Parathyroid adenoma (tissue), 2 donors: ENCODE results near the gene PTX4.

Source experiments
- H2AFZ ChIP-seq: fragments of 300-600 bp; sonication (generic); one replicate; pipeline ENCODE4 v1.7.0; 2017; ENCODE audit warnings: antibody characterized with exemption, mild to moderate bottlenecking
- H3K27ac ChIP-seq: fragments of 300-600 bp; sonication (generic); one replicate; pipeline ENCODE4 v1.7.0; 2017
- H3K27me3 ChIP-seq: fragments of 300-600 bp; sonication (generic); one replicate; pipeline ENCODE4 v1.7.0; 2017; ENCODE audit warnings: low read length; ENCODE audit not compliant: control insufficient read depth, insufficient read depth
- H3K36me3 ChIP-seq: fragments of 300-600 bp; sonication (generic); one replicate; pipeline ENCODE4 v1.7.0; 2017; ENCODE audit warnings: low read length; ENCODE audit not compliant: control insufficient read depth, insufficient read depth
- H3K4me1 ChIP-seq: fragments of 300-600 bp; sonication (generic); one replicate; pipeline ENCODE4 v1.7.0; 2017; ENCODE audit warnings: control low read depth
- H3K4me2 ChIP-seq: fragments of 300-600 bp; sonication (generic); one replicate; pipeline ENCODE4 v1.7.0; 2017; ENCODE audit warnings: low read length
- H3K4me3 ChIP-seq: fragments of 300-600 bp; sonication (generic); one replicate; pipeline ENCODE4 v1.7.0; 2017; ENCODE audit warnings: low read depth, low read length
- H3K79me2 ChIP-seq: fragments of 300-600 bp; sonication (generic); one replicate; pipeline ENCODE4 v1.7.0; 2017; ENCODE audit warnings: control low read depth
- H3K9ac ChIP-seq: fragments of 300-600 bp; sonication (generic); one replicate; pipeline ENCODE4 v1.7.0; 2017; ENCODE audit warnings: mild to moderate bottlenecking
- H3K9me3 ChIP-seq: fragments of 300-600 bp; sonication (generic); one replicate; pipeline ENCODE4 v1.7.0; 2017; ENCODE audit warnings: low read length; ENCODE audit not compliant: control insufficient read depth
- CTCF ChIP-seq: fragments of 300-600 bp; sonication (generic); IDR thresholded peaks from one replicate; pipeline ENCODE4 v1.7.0; 2017; ENCODE audit warnings: antibody characterized with exemption, mild to moderate bottlenecking
- donor health status: primary hyperparathyroidism.

Gene PTX4

DNA sequence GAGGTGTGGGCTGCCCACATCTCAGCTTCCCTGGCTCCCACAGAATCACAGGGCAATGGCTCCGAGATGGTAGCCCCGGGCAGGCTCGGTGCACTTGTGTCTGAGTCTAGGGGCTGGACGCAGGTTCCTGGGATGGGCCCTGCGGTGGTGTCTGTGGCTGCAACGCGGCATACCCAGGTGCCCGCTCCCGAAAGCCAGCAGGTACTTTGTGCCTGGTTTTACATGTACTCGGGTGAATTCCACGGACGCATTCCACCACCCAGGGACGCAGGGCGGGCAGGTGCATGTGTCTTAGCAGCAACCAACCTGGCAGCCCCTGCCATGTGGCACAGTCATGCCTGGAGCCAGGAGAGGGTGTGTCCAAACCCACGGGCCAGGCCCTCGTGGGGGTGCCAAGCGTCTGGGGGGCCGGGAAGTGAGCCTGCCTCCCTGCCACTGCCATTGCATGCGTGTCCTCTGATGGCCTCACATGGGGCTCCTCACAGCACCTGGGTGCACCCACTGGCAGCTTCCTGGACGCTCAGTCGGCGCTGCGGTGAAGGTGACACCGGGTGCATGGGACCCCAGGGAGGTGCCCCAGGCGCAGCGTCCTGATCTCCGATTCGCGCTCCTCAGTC, 40.3 kb upstream of the PTX4 start:
- no peak overlapping the region for H3K4me3 ChIP-seq
- no peaks in the 10 kb centered on the region for H3K79me2 ChIP-seq
- no peaks in the 10 kb centered on the region for H3K9me3 ChIP-seq
- no peaks in the 10 kb centered on the region for H3K4me1 ChIP-seq
- no peak overlapping the region for H3K4me2 ChIP-seq
- TF ChIP-seq CTCF: no peak
- no peaks in the 10 kb centered on the region for H3K36me3 ChIP-seq
- no peak overlapping the region for H3K27ac ChIP-seq
- no peak overlapping the region for H3K9ac ChIP-seq
- H2AFZ ChIP-seq: no peak overlapping the region
- no peaks in the 10 kb centered on the region for H3K27me3 ChIP-seq

DNA sequence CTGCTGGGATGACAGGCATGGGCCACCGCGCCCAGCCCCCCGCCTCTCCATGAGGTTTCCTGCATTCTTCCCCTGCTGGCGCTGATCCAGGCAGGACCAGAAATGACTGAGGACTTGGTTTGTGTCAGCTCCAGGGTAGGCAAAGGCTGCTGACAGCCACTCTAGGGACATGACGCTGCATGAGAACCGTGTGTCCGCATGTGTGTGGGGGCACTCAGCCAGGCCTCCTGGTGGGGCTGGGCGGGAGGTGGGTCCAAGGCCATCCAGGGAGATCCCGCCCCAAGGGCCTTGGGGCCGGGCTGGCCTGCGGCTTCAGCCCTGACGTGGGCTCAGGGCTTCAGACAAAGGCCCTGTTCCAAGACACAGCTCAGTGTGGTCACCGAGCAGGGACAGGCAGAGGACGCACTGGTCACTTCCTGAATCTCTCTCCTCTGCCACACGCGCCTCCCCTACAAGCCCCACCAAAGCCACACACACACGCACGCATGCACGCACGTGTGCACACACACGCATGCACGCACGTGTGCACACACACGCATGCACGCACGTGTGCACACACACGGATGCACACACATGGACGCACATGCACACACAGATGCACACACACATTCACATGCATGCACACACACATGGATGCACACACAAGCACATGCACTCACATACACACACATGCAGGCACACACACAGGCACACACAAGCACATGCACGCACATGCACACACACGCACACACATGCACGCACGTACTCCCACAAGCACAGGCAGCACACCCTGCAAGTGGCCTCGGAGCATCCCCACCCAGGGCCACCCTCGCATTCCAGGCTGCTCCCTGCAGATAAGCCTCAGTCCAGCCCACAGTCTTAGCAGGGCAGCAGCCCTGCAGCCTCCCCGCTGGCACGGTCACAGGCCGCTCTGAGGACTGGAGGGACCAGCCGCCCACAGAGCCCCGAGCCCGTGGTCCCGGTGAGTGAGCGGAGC, 39.4 kb upstream of the PTX4 start:
- no peak overlapping the region for H3K27ac ChIP-seq

DNA sequence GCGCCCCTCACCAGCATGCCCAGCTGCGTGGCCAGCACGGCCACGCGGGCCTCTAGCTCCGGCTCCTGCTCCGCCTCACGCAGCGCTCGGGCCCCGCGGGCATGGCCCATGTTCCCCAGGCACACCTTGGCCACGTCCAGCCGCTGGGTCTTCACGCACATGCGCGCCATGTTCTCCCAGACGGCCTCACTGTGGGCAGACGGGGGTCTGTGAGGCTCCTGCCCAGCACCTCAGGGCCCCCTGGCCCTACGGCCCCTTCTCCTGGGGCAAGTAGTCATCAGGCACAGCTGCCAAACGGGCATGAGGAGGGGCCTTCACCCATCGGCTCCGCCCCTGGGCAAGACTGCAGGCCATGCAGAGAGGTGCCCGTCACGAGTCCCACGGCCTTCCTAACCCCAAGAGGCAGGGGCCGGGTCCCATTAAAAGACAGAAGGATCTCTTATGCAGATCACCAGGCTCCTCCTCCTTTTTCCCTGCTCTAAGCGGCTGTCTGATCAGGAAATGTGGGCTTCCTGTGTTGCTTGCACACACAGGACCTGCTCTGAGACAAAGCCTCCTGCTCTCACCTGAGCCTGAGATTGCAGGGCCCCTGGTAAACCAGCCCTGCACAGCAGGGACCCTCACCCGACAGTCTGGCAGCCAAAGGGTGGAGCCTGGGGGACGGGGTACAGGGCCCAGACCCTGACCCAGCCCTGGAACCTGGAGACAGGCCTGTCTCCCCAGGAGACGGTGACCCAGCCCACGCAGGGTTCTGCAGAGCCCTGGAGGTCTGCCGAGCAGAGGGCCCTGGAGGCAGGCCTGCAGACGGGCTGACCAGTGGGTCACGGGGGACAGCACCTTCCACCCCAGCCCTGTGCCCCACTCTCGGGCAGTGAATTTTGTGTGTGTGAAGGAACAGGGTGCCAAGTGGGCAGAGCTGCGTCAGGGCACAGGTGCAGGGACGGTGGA, 38.1 kb upstream of the PTX4 start:
- no peak overlapping the region for H3K4me2 ChIP-seq
- no peaks in the 10 kb centered on the region for H3K4me1 ChIP-seq
- H3K36me3 ChIP-seq: no peaks in the 10 kb centered on the region
- H3K79me2 ChIP-seq: no peaks in the 10 kb centered on the region
- H2AFZ ChIP-seq: no peak overlapping the region
- no peaks in the 10 kb centered on the region for H3K27me3 ChIP-seq
- no peak for TF ChIP-seq CTCF
- H3K9ac ChIP-seq: no peak overlapping the region
- H3K9me3 ChIP-seq: no peaks in the 10 kb centered on the region
- H3K27ac ChIP-seq: no peak overlapping the region
- H3K4me3 ChIP-seq: no peak overlapping the region

More for the DNA sequence above, 39.4 kb upstream of the PTX4 start:
- Histone ChIP-seq H2AFZ (no peak overlapping the region), H3K79me2 (no peaks in the 10 kb centered on the region), H3K9me3 (no peaks in the 10 kb centered on the region), H3K36me3 (no peaks in the 10 kb centered on the region), H3K27me3 (no peaks in the 10 kb centered on the region), H3K9ac (no peak overlapping the region), H3K4me2 (no peak overlapping the region), H3K4me3 (no peak overlapping the region), H3K4me1 (no peaks in the 10 kb centered on the region)
- TF ChIP-seq CTCF: no peak

DNA sequence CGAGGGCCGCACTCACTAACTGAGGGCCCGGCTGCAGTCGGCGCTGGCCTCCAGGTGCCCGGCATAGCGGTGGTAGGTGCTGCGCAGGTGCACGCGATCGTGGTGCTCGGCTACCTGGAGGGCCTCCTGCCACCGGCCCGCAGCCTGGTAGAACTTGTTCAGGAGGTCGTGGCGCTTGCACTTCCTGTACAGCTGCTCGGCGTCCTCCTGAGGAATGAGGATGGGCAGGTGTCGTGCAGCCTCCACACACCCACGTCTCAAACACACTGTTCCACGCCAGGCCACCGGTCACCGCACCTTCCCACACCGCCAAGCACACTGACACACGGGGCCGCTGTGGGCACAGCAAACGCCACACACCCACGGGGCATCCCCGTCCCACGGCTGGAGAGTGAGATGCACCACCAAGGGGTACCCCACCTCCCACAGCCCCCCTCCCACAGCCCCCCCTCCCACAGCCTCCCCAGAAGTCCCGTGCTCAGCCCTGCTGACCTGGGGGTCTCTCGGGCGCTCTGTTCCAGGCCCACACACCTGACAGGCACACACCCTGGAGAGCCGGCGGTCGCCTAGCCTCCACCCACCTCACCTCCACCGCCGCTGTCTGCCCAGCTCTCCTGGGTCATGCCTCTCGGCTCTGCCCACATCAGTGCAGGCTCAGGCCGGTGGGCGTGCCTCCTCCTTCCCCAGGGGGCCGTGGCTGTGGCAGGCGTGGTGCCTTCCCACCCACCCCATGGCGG, 37.3 kb upstream of the PTX4 start:
- Histone ChIP-seq H3K27me3 (no peaks in the 10 kb centered on the region), H3K36me3 (no peaks in the 10 kb centered on the region), H3K9ac (no peak overlapping the region), H3K79me2 (no peaks in the 10 kb centered on the region), H3K27ac (no peak overlapping the region), H3K4me2 (no peak overlapping the region), H3K9me3 (no peaks in the 10 kb centered on the region), H3K4me3 (no peak overlapping the region), H3K4me1 (no peaks in the 10 kb centered on the region), H2AFZ (no peak overlapping the region)
- TF ChIP-seq CTCF: no peak
